ENCODE data around the gene TFAM. TPM values are rescaled to one million over a fixed set of nuclear protein-coding genes. Genes with fewer than 3 reads are reported as not detected.

TFAM gene
- total RNA-seq, 1 experiment from 2014 or later, result 74.4 TPM

DNA sequence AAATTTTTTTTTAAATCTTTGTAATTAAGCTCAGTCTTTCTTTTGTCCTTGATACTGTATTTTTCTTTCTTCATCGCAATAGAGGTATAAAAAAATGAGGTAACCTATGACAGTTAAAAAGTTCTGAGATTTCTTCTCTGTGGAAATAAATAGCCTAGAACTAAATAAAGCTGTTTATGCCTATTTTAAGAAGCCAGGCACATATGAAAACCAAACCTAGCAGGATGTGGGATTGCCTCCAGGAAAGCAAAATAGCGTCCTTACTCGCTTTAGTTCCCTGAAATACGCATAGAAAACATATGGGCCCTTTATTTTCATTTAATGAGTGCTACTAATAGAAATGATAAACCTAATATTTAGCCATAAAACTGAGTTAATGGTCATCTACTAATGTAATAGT lies 43.8 kb upstream of the TFAM start:
- no peak for ATAC-seq
- ChIA-PET POLR2A (no interaction called here), CTCF (no interaction called here)
- H3K4me1 Mint-ChIP-seq, result peaks cover 24% of the 10 kb centered on the region
- H3K9me3 Mint-ChIP-seq, result no peaks in the 10 kb centered on the region
- DNase-seq (ENCODE audit: low spot score), result no peak
- no peak overlapping the region for H3K4me3 Mint-ChIP-seq
- H3K36me3 Mint-ChIP-seq, result peaks cover 8% of the 10 kb centered on the region
- no peaks in the 10 kb centered on the region for H3K27me3 Mint-ChIP-seq (ENCODE audit: low read depth)
- H3K27ac Mint-ChIP-seq, result no peak overlapping the region
- TF ChIP-seq FOXK1 (CRISPR knock-in tag; IDR thresholded peaks at IDR 0.05) (no peak), IRF2 (CRISPR knock-in tag; IDR thresholded peaks at IDR 0.05; ENCODE audit: borderline replicate concordance, low read depth) (no peak), MYBL2 (CRISPR knock-in tag; IDR thresholded peaks at IDR 0.05) (no peak), CBFB (CRISPR knock-in tag; IDR thresholded peaks at IDR 0.05; ENCODE audit: low read depth) (no peak), ZNF396 (CRISPR knock-in tag; IDR thresholded peaks at IDR 0.05; ENCODE audit: borderline replicate concordance) (no peak), SMAD3 (CRISPR knock-in tag; IDR thresholded peaks at IDR 0.05; ENCODE audit: borderline replicate concordance) (no peak), RORB (CRISPR knock-in tag; IDR thresholded peaks at IDR 0.05) (no peak), FOXP1 (CRISPR knock-in tag; IDR thresholded peaks at IDR 0.05; ENCODE audit: borderline replicate concordance) (no peak), EMX1 (CRISPR knock-in tag; IDR thresholded peaks at IDR 0.05) (no peak), ELF4 (CRISPR knock-in tag; IDR thresholded peaks at IDR 0.05; ENCODE audit: low read depth) (no peak)
- TF ChIP-seq, protein P1, sequence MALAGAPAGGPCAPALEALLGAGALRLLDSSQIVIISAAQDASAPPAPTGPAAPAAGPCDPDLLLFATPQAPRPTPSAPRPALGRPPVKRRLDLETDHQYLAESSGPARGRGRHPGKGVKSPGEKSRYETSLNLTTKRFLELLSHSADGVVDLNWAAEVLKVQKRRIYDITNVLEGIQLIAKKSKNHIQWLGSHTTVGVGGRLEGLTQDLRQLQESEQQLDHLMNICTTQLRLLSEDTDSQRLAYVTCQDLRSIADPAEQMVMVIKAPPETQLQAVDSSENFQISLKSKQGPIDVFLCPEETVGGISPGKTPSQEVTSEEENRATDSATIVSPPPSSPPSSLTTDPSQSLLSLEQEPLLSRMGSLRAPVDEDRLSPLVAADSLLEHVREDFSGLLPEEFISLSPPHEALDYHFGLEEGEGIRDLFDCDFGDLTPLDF (CRISPR knock-in tag; IDR thresholded peaks at IDR 0.05), result no peak
- TF ChIP-seq, protein P2, sequence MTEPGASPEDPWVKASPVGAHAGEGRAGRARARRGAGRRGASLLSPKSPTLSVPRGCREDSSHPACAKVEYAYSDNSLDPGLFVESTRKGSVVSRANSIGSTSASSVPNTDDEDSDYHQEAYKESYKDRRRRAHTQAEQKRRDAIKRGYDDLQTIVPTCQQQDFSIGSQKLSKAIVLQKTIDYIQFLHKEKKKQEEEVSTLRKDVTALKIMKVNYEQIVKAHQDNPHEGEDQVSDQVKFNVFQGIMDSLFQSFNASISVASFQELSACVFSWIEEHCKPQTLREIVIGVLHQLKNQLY (CRISPR knock-in tag; IDR thresholded peaks at IDR 0.05), result no peak
- TF ChIP-seq, protein P3, sequence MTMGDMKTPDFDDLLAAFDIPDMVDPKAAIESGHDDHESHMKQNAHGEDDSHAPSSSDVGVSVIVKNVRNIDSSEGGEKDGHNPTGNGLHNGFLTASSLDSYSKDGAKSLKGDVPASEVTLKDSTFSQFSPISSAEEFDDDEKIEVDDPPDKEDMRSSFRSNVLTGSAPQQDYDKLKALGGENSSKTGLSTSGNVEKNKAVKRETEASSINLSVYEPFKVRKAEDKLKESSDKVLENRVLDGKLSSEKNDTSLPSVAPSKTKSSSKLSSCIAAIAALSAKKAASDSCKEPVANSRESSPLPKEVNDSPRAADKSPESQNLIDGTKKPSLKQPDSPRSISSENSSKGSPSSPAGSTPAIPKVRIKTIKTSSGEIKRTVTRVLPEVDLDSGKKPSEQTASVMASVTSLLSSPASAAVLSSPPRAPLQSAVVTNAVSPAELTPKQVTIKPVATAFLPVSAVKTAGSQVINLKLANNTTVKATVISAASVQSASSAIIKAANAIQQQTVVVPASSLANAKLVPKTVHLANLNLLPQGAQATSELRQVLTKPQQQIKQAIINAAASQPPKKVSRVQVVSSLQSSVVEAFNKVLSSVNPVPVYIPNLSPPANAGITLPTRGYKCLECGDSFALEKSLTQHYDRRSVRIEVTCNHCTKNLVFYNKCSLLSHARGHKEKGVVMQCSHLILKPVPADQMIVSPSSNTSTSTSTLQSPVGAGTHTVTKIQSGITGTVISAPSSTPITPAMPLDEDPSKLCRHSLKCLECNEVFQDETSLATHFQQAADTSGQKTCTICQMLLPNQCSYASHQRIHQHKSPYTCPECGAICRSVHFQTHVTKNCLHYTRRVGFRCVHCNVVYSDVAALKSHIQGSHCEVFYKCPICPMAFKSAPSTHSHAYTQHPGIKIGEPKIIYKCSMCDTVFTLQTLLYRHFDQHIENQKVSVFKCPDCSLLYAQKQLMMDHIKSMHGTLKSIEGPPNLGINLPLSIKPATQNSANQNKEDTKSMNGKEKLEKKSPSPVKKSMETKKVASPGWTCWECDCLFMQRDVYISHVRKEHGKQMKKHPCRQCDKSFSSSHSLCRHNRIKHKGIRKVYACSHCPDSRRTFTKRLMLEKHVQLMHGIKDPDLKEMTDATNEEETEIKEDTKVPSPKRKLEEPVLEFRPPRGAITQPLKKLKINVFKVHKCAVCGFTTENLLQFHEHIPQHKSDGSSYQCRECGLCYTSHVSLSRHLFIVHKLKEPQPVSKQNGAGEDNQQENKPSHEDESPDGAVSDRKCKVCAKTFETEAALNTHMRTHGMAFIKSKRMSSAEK (CRISPR knock-in tag; IDR thresholded peaks at IDR 0.05; ENCODE audit: borderline replicate concordance), result no peak
- TF ChIP-seq, protein P4, sequence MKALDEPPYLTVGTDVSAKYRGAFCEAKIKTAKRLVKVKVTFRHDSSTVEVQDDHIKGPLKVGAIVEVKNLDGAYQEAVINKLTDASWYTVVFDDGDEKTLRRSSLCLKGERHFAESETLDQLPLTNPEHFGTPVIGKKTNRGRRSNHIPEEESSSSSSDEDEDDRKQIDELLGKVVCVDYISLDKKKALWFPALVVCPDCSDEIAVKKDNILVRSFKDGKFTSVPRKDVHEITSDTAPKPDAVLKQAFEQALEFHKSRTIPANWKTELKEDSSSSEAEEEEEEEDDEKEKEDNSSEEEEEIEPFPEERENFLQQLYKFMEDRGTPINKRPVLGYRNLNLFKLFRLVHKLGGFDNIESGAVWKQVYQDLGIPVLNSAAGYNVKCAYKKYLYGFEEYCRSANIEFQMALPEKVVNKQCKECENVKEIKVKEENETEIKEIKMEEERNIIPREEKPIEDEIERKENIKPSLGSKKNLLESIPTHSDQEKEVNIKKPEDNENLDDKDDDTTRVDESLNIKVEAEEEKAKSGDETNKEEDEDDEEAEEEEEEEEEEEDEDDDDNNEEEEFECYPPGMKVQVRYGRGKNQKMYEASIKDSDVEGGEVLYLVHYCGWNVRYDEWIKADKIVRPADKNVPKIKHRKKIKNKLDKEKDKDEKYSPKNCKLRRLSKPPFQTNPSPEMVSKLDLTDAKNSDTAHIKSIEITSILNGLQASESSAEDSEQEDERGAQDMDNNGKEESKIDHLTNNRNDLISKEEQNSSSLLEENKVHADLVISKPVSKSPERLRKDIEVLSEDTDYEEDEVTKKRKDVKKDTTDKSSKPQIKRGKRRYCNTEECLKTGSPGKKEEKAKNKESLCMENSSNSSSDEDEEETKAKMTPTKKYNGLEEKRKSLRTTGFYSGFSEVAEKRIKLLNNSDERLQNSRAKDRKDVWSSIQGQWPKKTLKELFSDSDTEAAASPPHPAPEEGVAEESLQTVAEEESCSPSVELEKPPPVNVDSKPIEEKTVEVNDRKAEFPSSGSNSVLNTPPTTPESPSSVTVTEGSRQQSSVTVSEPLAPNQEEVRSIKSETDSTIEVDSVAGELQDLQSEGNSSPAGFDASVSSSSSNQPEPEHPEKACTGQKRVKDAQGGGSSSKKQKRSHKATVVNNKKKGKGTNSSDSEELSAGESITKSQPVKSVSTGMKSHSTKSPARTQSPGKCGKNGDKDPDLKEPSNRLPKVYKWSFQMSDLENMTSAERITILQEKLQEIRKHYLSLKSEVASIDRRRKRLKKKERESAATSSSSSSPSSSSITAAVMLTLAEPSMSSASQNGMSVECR (CRISPR knock-in tag; IDR thresholded peaks at IDR 0.05; ENCODE audit: borderline replicate concordance), result no peak
- TF ChIP-seq, protein P5, sequence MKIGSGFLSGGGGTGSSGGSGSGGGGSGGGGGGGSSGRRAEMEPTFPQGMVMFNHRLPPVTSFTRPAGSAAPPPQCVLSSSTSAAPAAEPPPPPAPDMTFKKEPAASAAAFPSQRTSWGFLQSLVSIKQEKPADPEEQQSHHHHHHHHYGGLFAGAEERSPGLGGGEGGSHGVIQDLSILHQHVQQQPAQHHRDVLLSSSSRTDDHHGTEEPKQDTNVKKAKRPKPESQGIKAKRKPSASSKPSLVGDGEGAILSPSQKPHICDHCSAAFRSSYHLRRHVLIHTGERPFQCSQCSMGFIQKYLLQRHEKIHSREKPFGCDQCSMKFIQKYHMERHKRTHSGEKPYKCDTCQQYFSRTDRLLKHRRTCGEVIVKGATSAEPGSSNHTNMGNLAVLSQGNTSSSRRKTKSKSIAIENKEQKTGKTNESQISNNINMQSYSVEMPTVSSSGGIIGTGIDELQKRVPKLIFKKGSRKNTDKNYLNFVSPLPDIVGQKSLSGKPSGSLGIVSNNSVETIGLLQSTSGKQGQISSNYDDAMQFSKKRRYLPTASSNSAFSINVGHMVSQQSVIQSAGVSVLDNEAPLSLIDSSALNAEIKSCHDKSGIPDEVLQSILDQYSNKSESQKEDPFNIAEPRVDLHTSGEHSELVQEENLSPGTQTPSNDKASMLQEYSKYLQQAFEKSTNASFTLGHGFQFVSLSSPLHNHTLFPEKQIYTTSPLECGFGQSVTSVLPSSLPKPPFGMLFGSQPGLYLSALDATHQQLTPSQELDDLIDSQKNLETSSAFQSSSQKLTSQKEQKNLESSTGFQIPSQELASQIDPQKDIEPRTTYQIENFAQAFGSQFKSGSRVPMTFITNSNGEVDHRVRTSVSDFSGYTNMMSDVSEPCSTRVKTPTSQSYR (CRISPR knock-in tag; IDR thresholded peaks at IDR 0.05), result no peak
- TF ChIP-seq, protein P6, sequence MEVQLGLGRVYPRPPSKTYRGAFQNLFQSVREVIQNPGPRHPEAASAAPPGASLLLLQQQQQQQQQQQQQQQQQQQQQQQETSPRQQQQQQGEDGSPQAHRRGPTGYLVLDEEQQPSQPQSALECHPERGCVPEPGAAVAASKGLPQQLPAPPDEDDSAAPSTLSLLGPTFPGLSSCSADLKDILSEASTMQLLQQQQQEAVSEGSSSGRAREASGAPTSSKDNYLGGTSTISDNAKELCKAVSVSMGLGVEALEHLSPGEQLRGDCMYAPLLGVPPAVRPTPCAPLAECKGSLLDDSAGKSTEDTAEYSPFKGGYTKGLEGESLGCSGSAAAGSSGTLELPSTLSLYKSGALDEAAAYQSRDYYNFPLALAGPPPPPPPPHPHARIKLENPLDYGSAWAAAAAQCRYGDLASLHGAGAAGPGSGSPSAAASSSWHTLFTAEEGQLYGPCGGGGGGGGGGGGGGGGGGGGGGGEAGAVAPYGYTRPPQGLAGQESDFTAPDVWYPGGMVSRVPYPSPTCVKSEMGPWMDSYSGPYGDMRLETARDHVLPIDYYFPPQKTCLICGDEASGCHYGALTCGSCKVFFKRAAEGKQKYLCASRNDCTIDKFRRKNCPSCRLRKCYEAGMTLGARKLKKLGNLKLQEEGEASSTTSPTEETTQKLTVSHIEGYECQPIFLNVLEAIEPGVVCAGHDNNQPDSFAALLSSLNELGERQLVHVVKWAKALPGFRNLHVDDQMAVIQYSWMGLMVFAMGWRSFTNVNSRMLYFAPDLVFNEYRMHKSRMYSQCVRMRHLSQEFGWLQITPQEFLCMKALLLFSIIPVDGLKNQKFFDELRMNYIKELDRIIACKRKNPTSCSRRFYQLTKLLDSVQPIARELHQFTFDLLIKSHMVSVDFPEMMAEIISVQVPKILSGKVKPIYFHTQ (CRISPR knock-in tag; IDR thresholded peaks at IDR 0.05), result no peak
- TF ChIP-seq, protein P7, sequence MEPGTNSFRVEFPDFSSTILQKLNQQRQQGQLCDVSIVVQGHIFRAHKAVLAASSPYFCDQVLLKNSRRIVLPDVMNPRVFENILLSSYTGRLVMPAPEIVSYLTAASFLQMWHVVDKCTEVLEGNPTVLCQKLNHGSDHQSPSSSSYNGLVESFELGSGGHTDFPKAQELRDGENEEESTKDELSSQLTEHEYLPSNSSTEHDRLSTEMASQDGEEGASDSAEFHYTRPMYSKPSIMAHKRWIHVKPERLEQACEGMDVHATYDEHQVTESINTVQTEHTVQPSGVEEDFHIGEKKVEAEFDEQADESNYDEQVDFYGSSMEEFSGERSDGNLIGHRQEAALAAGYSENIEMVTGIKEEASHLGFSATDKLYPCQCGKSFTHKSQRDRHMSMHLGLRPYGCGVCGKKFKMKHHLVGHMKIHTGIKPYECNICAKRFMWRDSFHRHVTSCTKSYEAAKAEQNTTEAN (CRISPR knock-in tag; IDR thresholded peaks at IDR 0.05), result no peak
- TF ChIP-seq, protein P8, sequence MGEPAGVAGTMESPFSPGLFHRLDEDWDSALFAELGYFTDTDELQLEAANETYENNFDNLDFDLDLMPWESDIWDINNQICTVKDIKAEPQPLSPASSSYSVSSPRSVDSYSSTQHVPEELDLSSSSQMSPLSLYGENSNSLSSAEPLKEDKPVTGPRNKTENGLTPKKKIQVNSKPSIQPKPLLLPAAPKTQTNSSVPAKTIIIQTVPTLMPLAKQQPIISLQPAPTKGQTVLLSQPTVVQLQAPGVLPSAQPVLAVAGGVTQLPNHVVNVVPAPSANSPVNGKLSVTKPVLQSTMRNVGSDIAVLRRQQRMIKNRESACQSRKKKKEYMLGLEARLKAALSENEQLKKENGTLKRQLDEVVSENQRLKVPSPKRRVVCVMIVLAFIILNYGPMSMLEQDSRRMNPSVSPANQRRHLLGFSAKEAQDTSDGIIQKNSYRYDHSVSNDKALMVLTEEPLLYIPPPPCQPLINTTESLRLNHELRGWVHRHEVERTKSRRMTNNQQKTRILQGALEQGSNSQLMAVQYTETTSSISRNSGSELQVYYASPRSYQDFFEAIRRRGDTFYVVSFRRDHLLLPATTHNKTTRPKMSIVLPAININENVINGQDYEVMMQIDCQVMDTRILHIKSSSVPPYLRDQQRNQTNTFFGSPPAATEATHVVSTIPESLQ (CRISPR knock-in tag; IDR thresholded peaks at IDR 0.05), result no peak

All from WTC11 (cell line).